NB4 (cell line): ENCODE measurements around the gene LRRK1.

Experiments used
- CTCF ChIP-seq: IDR thresholded peaks from one replicate; pipeline ENCODE4 v1.5.1; 2012; ENCODE audit warnings: low read depth, low read length
- POLR2A ChIP-seq: IDR thresholded peaks from 2 replicates; pipeline ENCODE4 v1.6.1; 2011; ENCODE audit warnings: mild to moderate bottlenecking; ENCODE audit not compliant: insufficient read length; ENCODE audit errors: extremely low read depth

GRCh38 chr15:100881573-100882336 is 37.4 kb upstream of the LRRK1 start:
- TF ChIP-seq CTCF (no peak), POLR2A (no peak)
